Gastrocnemius medialis (tissue), 4 donors: ENCODE results near the gene WNT11. TPM values are rescaled to one million over a fixed set of nuclear protein-coding genes. Genes with fewer than 3 reads are reported as not detected.

Experiments
- ATAC-seq, 2 donors: fragments of 150-250 bp; one replicate each; pipeline ENCODE4 v1.9.1; 2016
- DNase-seq, 2 donors: peaks; one replicate each; pipeline ENCODE4 v3.0.0-alpha.2; 2019
- H3K27ac ChIP-seq, 4 donors: fragments of 200-600 bp; sonication (generic); 1 replicate in 1 of 4; 2 replicates in 3 of 4; pipeline ENCODE4 v1.5.1; 2016 to 2018; ENCODE audit warnings: mild to moderate bottlenecking in 2 of 4, moderate library complexity in 1 of 4
- H3K27me3 ChIP-seq, 3 donors: fragments of 200-600 bp; sonication (generic) in 2 of 3; 1 replicate in 1 of 3; 2 replicates in 2 of 3; pipeline versions ENCODE4 v1.5.1 to v1.6.0; 2016 to 2019; ENCODE audit warnings: mild to moderate bottlenecking in 1 of 3, moderate library complexity in 1 of 3
- H3K36me3 ChIP-seq, 2 donors: fragments of 200-600 bp; sonication (generic) in 1 of 2; one replicate each; pipeline ENCODE4 v1.5.1; 2017 to 2018
- H3K4me1 ChIP-seq, 2 donors: fragments of 200-600 bp; sonication (generic) in 1 of 2; one replicate each; pipeline ENCODE4 v1.5.1; 2016 to 2017; ENCODE audit warnings: mild to moderate bottlenecking in 2 of 2
- H3K4me3 ChIP-seq, 4 donors: fragments of 200-600 bp; sonication (generic) in 3 of 4; 1 replicate in 1 of 4; 2 replicates in 3 of 4; pipeline ENCODE4 v1.5.1; 2016 to 2019; ENCODE audit warnings: mild to moderate bottlenecking in 2 of 4
- H3K9me3 ChIP-seq, 3 donors: fragments of 200-600 bp; sonication (generic) in 2 of 3; 1 replicate in 1 of 3; 2 replicates in 2 of 3; pipeline ENCODE4 v1.5.1; 2016 to 2019
- POLR2A ChIP-seq, 2 donors: fragments of 450-650 bp; IDR thresholded peaks; one replicate each; pipeline ENCODE4 v1.6.1; 2017; ENCODE audit warnings: antibody characterized with exemption in 2 of 2, mild to moderate bottlenecking in 2 of 2, moderate library complexity in 2 of 2
- in situ Hi-C, 4 donors: fragments of 200-750 bp; cut with MboI; loops; one replicate each; pipeline versions ENCODE4 v1.15.0 to v1.8.0; 2017; ENCODE audit warnings: low sequenced_read_pairs in 4 of 4
- intact Hi-C: fragments of 100-400 bp; cut with DNase I; formaldehyde crosslinking; loops from one replicate; pipeline ENCODE4 v1.15.1; 2023; ENCODE audit warnings: low total_unique reads
- total RNA-seq, 4 donors: library from RNA; depleted of rRNA; stranded (reverse); fragments of >200 nt; gene quantifications; one replicate each; pipeline versions ENCODE4 v1.1.0 to v1.2.3, GENCODE V29; 2016
- TF ChIP-seq, protein P1 (sequence below), 5 experiments: fragments of 450-650 bp in 3 of 5; fragments of 200-600 bp in 2 of 5; sonication (generic) in 2 of 5; IDR thresholded peaks in 4 of 5; conservative IDR thresholded peaks in 1 of 5; 1 replicate in 4 of 5; 2 replicates in 1 of 5; pipeline ENCODE4 v1.5.1; 2016 to 2019; ENCODE audit warnings: antibody characterized with exemption in 5 of 5, mild to moderate bottlenecking in 3 of 5, moderate library complexity in 3 of 5

The WNT11 gene
- total RNA-seq, 4 donors from 2014 or later: 2.9 to 6.5 (median 4.0) TPM

DNA sequence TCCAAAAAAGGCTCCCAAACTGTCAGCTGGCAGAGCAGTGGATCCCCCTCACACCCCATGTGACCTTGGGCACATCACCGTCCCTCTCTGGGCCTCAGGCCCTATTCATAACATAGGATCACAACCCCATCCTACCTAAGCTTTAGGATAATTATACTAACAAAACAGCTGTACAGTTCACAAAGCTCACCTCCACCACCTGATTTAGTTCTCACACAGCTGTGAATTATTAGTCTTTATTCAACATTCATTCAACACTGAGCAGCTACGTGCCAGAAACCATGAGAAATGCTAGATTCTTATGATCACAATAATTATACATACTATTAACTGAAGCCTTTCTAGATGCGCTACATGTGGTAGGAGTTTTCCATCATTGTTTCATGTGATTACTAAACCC is 9.5 kb downstream of the WNT11 start:
- intact Hi-C loops: no loop called here
- Histone ChIP-seq H3K36me3 (peaks cover 0 to 1% of the 10 kb centered on the region in 2 donors), H3K27me3 (no peaks in the 10 kb centered on the region), H3K4me1 (no peaks in the 10 kb centered on the region), H3K9me3 (no peaks in the 10 kb centered on the region), H3K4me3 (no peak overlapping the region), H3K27ac (no peak overlapping the region)
- DNase-seq: no peak
- TF ChIP-seq POLR2A (IDR thresholded peaks at IDR 0.05): no peak
- TF ChIP-seq, protein P1, sequence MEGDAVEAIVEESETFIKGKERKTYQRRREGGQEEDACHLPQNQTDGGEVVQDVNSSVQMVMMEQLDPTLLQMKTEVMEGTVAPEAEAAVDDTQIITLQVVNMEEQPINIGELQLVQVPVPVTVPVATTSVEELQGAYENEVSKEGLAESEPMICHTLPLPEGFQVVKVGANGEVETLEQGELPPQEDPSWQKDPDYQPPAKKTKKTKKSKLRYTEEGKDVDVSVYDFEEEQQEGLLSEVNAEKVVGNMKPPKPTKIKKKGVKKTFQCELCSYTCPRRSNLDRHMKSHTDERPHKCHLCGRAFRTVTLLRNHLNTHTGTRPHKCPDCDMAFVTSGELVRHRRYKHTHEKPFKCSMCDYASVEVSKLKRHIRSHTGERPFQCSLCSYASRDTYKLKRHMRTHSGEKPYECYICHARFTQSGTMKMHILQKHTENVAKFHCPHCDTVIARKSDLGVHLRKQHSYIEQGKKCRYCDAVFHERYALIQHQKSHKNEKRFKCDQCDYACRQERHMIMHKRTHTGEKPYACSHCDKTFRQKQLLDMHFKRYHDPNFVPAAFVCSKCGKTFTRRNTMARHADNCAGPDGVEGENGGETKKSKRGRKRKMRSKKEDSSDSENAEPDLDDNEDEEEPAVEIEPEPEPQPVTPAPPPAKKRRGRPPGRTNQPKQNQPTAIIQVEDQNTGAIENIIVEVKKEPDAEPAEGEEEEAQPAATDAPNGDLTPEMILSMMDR (IDR thresholded peaks at IDR 0.05 in 4 of 5, conservative IDR thresholded peaks at IDR 0.05 in 1 of 5): no peak
- no peak for ATAC-seq
- in situ Hi-C loops: no loop called here

DNA sequence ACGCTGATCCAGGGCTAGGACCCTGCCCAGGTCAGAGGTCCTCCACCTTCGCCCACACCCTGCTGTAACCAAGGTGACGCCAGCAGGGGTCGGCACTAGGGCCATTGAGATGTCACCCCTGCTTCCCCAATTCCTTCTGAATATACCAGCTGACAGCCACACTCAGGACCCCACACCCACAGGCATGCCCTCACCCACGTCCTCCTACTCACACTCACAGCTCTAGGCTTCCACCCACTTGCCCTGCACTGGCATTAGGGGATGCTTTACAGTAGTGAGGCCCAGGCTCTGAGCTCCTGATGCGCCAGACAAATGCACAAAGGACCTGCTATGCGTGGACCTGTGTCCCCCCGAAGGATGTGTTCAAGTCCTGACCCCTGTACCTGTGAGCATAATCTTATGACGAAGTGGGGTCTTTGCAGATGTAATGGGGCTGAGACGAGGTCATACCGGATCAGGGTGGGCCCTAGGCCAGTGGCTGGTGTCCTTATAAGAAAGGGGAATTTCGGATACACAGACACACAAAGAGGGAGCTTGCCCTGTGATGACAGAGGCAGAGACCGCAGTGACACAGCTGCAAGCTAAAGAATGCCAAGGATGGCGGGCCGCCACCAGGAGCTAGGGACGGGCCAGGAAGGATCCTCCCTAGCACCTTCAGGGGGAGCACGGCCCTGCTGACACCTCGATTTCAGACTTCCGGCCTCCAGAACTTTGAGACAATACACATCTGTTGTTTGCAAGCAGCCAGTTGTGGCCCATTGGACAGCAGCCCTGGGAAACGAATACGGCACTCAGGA is 11.2 kb downstream of the WNT11 start:
- Histone ChIP-seq H3K4me3 (no peak overlapping the region), H3K9me3 (no peaks in the 10 kb centered on the region), H3K27ac (no peak overlapping the region), H3K4me1 (no peaks in the 10 kb centered on the region), H3K36me3 (peaks cover 0 to 12% of the 10 kb centered on the region in 2 donors), H3K27me3 (no peaks in the 10 kb centered on the region)
- DNase-seq (peak in 1 of 2 donors; percentile 38), ATAC-seq (no peak)
- TF ChIP-seq, protein P1 (IDR thresholded peaks at IDR 0.05 in 4 of 5, conservative IDR thresholded peaks at IDR 0.05 in 1 of 5): no peak
- no peak for TF ChIP-seq POLR2A (IDR thresholded peaks at IDR 0.05)
- in situ Hi-C loops: no loop called here
- intact Hi-C loops: no loop called here

DNA sequence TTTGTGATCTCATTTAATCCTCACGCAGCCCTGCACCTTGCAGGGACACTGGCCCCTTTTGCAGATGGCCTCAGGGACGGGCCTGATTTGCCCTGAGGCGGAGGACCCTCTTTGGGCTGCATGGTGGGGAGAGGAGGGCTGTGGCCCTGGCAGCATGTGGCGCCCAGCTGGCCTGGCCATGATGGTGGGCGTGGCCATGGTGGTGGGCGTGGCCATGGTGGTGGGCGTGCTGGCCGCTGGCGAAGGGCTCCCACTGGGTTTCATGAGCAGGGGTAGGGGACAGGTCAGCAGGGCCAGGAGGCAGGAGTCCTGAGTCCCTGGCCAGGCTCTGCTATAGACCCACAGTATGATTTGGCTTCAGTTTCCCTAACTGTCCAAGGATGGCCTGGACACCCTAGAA is 13.1 kb downstream of the WNT11 start:
- H3K27ac ChIP-seq: no peak overlapping the region
- DNase-seq (no peak), ATAC-seq (no peak)
- no peaks in the 10 kb centered on the region for H3K27me3 ChIP-seq
- no peak for TF ChIP-seq POLR2A (IDR thresholded peaks at IDR 0.05)
- TF ChIP-seq, protein P1 (IDR thresholded peaks at IDR 0.05 in 4 of 5, conservative IDR thresholded peaks at IDR 0.05 in 1 of 5): no peak
- H3K36me3 ChIP-seq: peaks cover 0 to 12% of the 10 kb centered on the region in 2 donors
- no peaks in the 10 kb centered on the region for H3K4me1 ChIP-seq
- no peak overlapping the region for H3K4me3 ChIP-seq
- in situ Hi-C loops (no loop called here), intact Hi-C loops (no loop called here)
- no peaks in the 10 kb centered on the region for H3K9me3 ChIP-seq

DNA sequence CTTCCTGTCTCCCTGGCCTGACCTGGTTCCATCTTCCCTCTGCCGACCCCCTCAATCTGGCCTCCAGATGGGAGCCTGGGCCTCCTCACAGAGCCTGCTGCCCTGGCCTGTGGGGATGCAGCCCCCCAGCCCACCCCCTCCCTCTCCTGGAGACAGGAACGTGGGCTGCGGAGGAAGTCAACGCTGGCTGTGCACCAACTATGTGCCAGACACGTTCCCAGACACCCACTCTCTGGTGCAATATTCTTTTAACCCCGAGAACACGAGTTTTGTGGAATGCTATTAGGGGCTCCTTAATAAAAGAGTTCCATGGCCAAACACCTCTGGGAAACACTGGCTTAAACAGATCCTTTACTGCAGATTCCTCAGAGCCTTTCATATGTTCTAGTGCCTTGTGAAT is 15.9 kb downstream of the WNT11 start:
- intact Hi-C loops (no loop called here), in situ Hi-C loops (no loop called here)
- Histone ChIP-seq H3K4me1 (peaks cover 9 to 22% of the 10 kb centered on the region in 2 donors), H3K4me3 (no peak overlapping the region), H3K9me3 (no peaks in the 10 kb centered on the region), H3K27me3 (no peaks in the 10 kb centered on the region), H3K36me3 (peaks cover 0 to 12% of the 10 kb centered on the region in 2 donors), H3K27ac (no peak overlapping the region)
- no peak for DNase-seq
- TF ChIP-seq, protein P1 (IDR thresholded peaks at IDR 0.05 in 4 of 5, conservative IDR thresholded peaks at IDR 0.05 in 1 of 5): no peak
- no peak for TF ChIP-seq POLR2A (IDR thresholded peaks at IDR 0.05)
- ATAC-seq: no peak
